PC-9 (cell line): Measurements from ENCODE around the gene LACRT. TPM values are rescaled to one million over a fixed set of nuclear protein-coding genes. Genes with fewer than 3 reads are reported as not detected.
"Not testable (repeated sequence)": the region's sequence is repeated elsewhere in the genome, so short reads cannot be mapped to it uniquely, and the experiment has no call there.

Source experiments
- BruUV-seq: library from RNA; stranded (reverse); fragments of 400-500 nt; replicated peaks from 2 replicates; lab custom pipeline; 2021; lab: Mats Ljungman, UMichigan
- CTCF ChIA-PET: fragments of 300-600 bp; sonication (Branson Sonifier 250); formaldehyde crosslinking; loops from one replicate; lab custom pipeline; 2022; ENCODE audit warnings: antibody characterized with exemption; lab: Charles Lee
- POLR2A ChIA-PET: fragments of 300-600 bp; sonication (Branson Sonifier 250); formaldehyde crosslinking; loops from one replicate; lab custom pipeline; 2022; ENCODE audit warnings: antibody characterized with exemption; ENCODE audit not compliant: unreplicated experiment; lab: Charles Lee
- DNase-seq, 2 experiments: peaks; one replicate each; pipeline versions ENCODE4 v3.0.0 to v3.0.0-alpha.2; 2015 to 2022; ENCODE audit warnings: mixed read lengths in 1 of 2
- H2AFZ ChIP-seq: fragments of 200-600 bp; sonication (generic); 2 replicates; pipeline ENCODE4 v1.8.1; 2017; ENCODE audit warnings: antibody characterized with exemption
- H3F3A ChIP-seq: fragments of 200-600 bp; sonication (generic); 2 replicates; pipeline ENCODE4 v1.8.1; 2017; ENCODE audit warnings: antibody characterized with exemption, mild to moderate bottlenecking, low read depth; ENCODE audit not compliant: insufficient read depth
- H3K27ac ChIP-seq: fragments of 200-600 bp; sonication (generic); 2 replicates; pipeline ENCODE4 v1.6.1; 2016; ENCODE audit warnings: mixed run types
- H3K27me3 ChIP-seq: fragments of 200-600 bp; sonication (generic); 2 replicates; pipeline ENCODE4 v1.6.1; 2016; ENCODE audit warnings: low read depth, mixed run types; ENCODE audit not compliant: insufficient read depth
- H3K36me3 ChIP-seq: fragments of 200-600 bp; sonication (generic); 2 replicates; pipeline ENCODE4 v1.6.1; 2016; ENCODE audit warnings: low read depth, mixed run types
- H3K4me1 ChIP-seq: fragments of 200-600 bp; sonication (generic); replicated peaks from 2 replicates; pipeline ENCODE4 v1.6.1; 2016; ENCODE audit warnings: mixed run types; ENCODE audit not compliant: insufficient read depth
- H3K4me2 ChIP-seq: fragments of 200-600 bp; sonication (generic); 2 replicates; pipeline ENCODE4 v1.6.1; 2017; ENCODE audit warnings: mixed run types
- H3K4me3 ChIP-seq: fragments of 200-600 bp; sonication (generic); 2 replicates; pipeline ENCODE4 v1.6.1; 2016; ENCODE audit warnings: mixed run types
- H3K79me2 ChIP-seq: fragments of 200-600 bp; sonication (generic); 2 replicates; pipeline ENCODE4 v1.6.1; 2017; ENCODE audit warnings: low read depth, mixed run types
- H3K9me2 ChIP-seq: fragments of 200-600 bp; sonication (generic); 2 replicates; pipeline ENCODE4 v1.8.1; 2017; ENCODE audit warnings: mild to moderate bottlenecking; ENCODE audit not compliant: insufficient read depth
- H3K9me3 ChIP-seq: fragments of 200-600 bp; sonication (generic); 2 replicates; pipeline ENCODE4 v1.8.1; 2016; ENCODE audit warnings: low read depth; ENCODE audit not compliant: insufficient read depth
- H4K20me1 ChIP-seq: fragments of 200-600 bp; sonication (generic); 2 replicates; pipeline ENCODE4 v1.8.1; 2017; ENCODE audit not compliant: insufficient read depth
- EZH2 ChIP-seq: fragments of 200-600 bp; sonication (generic); IDR thresholded peaks from 2 replicates; pipeline ENCODE4 v1.8.0; 2017; ENCODE audit warnings: antibody characterized with exemption, low read depth
- intact Hi-C: fragments of 100-400 bp; cut with micrococcal nuclease; formaldehyde crosslinking; loops from one replicate; pipeline ENCODE4 v1.10.0; 2022; ENCODE audit not compliant: unreplicated experiment
- total RNA-seq: library from RNA; stranded (reverse); gene quantifications from 2 replicates; pipeline ENCODE4 v1.2.3, GENCODE V29; 2021
- TF ChIP-seq, protein P1 (sequence below): fragments of 200-600 bp; sonication (generic); conservative IDR thresholded peaks from 2 replicates; pipeline ENCODE4 v1.6.1; 2017; ENCODE audit warnings: mixed run types, antibody characterized with exemption, mild to moderate bottlenecking, moderate library complexity

LACRT gene
- total RNA-seq, 1 experiment from 2014 or later: not detected

DNA sequence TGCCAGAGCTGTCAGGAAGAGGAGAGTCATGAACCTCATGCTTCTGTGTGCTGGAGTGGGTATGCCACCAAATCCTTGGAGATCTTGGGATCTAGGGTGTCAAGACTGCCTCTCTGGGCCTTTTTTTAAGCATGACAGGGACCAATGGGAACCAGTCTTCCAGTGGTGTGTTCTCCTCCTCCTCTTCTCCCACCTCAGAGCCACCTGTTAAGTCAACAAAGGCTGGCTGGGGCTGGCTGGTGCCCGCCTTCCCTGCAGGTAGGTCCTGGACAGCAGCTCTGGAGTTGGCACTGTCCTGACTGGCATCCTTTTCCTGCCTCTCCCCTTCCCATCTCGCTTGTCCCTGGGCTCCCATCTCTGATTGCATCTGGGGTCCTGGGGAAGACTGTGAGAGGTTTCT, 13.6 kb upstream of the LACRT start, which contains the start of gene DCD:
Gene DCD (minus strand): TSS at position 101 of the 400 bp plus-strand sequence. CDS start 62 bp downstream, at position 39.
- POLR2A ChIA-PET: no interaction called here
- intact Hi-C loops: no loop called here
- no peaks in the 10 kb centered on the region for H3K4me1 ChIP-seq
- TF ChIP-seq, protein P1, sequence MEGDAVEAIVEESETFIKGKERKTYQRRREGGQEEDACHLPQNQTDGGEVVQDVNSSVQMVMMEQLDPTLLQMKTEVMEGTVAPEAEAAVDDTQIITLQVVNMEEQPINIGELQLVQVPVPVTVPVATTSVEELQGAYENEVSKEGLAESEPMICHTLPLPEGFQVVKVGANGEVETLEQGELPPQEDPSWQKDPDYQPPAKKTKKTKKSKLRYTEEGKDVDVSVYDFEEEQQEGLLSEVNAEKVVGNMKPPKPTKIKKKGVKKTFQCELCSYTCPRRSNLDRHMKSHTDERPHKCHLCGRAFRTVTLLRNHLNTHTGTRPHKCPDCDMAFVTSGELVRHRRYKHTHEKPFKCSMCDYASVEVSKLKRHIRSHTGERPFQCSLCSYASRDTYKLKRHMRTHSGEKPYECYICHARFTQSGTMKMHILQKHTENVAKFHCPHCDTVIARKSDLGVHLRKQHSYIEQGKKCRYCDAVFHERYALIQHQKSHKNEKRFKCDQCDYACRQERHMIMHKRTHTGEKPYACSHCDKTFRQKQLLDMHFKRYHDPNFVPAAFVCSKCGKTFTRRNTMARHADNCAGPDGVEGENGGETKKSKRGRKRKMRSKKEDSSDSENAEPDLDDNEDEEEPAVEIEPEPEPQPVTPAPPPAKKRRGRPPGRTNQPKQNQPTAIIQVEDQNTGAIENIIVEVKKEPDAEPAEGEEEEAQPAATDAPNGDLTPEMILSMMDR: no peak
- TF ChIP-seq EZH2: no peak
- no peak within 1 kb of the TSS for H3K4me3 ChIP-seq
- no peak within 1 kb of the TSS for H3K27ac ChIP-seq
- no peaks in the 10 kb centered on the region for H3F3A ChIP-seq
- no peaks in the 10 kb centered on the region for H3K9me3 ChIP-seq
- no peak within 1 kb of the TSS for H2AFZ ChIP-seq
- no peak for DNase-seq
- no peaks in the 10 kb centered on the region for H3K79me2 ChIP-seq
- H3K36me3 ChIP-seq: no peaks in the 10 kb centered on the region
- H4K20me1 ChIP-seq: no peaks in the 10 kb centered on the region
- H3K4me2 ChIP-seq: no peak within 1 kb of the TSS
- peaks cover 72% of the 10 kb centered on the region for H3K27me3 ChIP-seq
- CTCF ChIA-PET: no interaction called here
- no TSS peak for BruUV-seq
- no peaks in the 10 kb centered on the region for H3K9me2 ChIP-seq

DNA sequence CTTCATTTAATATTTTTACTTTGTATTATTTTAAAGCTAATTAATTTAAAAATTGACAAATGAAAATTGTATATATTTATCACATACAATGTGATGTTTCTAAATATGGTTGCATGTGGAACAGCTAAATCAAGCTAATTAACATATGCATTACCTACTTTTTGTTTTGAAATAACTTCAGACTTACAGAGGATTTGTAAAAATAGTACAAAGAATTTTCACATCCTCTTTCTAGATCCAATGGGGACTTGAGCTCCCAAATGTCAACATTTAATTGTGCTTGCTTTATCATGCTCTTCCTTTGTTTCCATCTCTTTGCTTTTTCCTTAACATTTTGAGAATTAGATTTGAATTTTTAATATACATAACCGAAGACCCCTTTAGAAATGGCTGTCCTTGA, 6.9 kb upstream of the LACRT start:
- intact Hi-C loops: no loop called here
- no peaks in the 10 kb centered on the region for H4K20me1 ChIP-seq
- no peak overlapping the region for H3K4me2 ChIP-seq
- H3K79me2 ChIP-seq: no peaks in the 10 kb centered on the region
- ChIA-PET POLR2A (no interaction called here), CTCF (no interaction called here)
- no peaks in the 10 kb centered on the region for H3K9me3 ChIP-seq
- no peak overlapping the region for H3K27ac ChIP-seq
- BruUV-seq: no TSS peak
- no peak overlapping the region for H2AFZ ChIP-seq
- H3K27me3 ChIP-seq: peaks cover 28% of the 10 kb centered on the region
- no peak overlapping the region for H3K4me3 ChIP-seq
- H3K9me2 ChIP-seq: no peaks in the 10 kb centered on the region
- no peaks in the 10 kb centered on the region for H3F3A ChIP-seq
- TF ChIP-seq, protein P1: no peak
- TF ChIP-seq EZH2: no peak
- H3K4me1 ChIP-seq: no peaks in the 10 kb centered on the region
- no peak for DNase-seq
- no peaks in the 10 kb centered on the region for H3K36me3 ChIP-seq

DNA sequence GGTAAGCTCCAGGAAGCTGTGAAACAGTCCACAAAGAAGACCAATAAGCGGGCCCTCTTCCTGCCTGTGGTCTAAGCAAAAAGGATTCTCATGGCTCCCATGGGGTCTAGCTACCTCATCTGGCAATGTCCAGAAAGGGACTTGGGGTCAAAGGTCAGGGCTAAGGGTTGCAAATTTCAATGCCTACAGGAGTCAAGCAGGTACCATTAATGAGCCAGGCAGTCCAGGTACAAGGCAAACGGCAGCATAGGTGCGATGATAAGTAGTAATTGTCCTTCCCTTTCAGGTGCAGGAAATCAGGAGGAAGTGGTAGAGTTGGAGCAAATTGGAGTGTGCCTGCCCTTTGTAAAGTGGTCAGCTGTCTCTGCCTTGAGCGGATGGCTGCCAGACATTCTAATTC, 6.4 kb upstream of the LACRT start:
- Histone ChIP-seq H3K27me3 (peaks cover 23% of the 10 kb centered on the region), H3K79me2 (no peaks in the 10 kb centered on the region), H3K9me3 (no peaks in the 10 kb centered on the region), H3K4me2 (no peak overlapping the region), H3K4me3 (no peak overlapping the region), H3K9me2 (no peaks in the 10 kb centered on the region), H3F3A (no peaks in the 10 kb centered on the region), H3K36me3 (no peaks in the 10 kb centered on the region), H2AFZ (no peak overlapping the region), H3K27ac (no peak overlapping the region), H3K4me1 (no peaks in the 10 kb centered on the region), H4K20me1 (no peaks in the 10 kb centered on the region)
- ChIA-PET POLR2A (no interaction called here), CTCF (no interaction called here)
- TF ChIP-seq, protein P1: no peak
- no peak for DNase-seq
- intact Hi-C loops: no loop called here
- BruUV-seq: no TSS peak

DNA sequence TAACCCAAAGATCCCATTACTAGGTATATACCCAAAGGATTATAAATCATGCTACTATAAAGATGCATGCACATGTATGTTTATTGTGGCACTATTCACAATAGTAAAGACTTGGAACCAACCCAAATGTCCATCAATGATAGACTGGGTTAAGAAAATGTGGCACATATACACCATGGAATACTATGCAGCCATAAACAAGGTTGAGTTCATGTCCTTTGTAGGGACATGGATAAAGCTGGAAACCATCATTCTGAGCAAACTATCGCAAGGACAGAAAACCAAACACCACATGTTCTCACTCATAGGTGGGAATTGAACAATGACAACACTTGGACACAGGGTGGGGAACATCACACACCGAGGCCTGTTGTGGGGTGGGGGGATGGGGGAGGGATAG, 4.4 kb upstream of the LACRT start:
- DNase-seq, H3K36me3 ChIP-seq, POLR2A ChIA-PET, H3K79me2 ChIP-seq, H2AFZ ChIP-seq, H3K4me1 ChIP-seq, H3K9me3 ChIP-seq, BruUV-seq, H3K4me2 ChIP-seq, intact Hi-C loops, H3F3A ChIP-seq, H4K20me1 ChIP-seq, H3K4me3 ChIP-seq, H3K9me2 ChIP-seq, H3K27ac ChIP-seq, CTCF ChIA-PET: not testable (repeated sequence)
- peaks cover 14% of the 10 kb centered on the region; the same call in 1 of the 2 replicates for H3K27me3 ChIP-seq
